Heart left ventricle (tissue), 16 donors: Measurements from ENCODE around the gene NRM. TPM values are rescaled to one million over a fixed set of nuclear protein-coding genes. Genes with fewer than 3 reads are reported as not detected.
A peak's percentile ranks its signal among the peaks of the same experiment; 100 is the strongest.

Source experiments
- ATAC-seq, 4 donors: fragments of 200-7000 bp; cut with Tn5 transposase; one replicate each; pipeline ENCODE4 v1.9.1; 2020 to 2022; ENCODE audit warnings: moderate library complexity in 4 of 4, mild to moderate bottlenecking in 3 of 4, moderate number of reproducible peaks in 1 of 4
- DNase-seq, 5 donors: peaks; one replicate each; pipeline ENCODE4 v3.0.0-alpha.2; 2020
- H3K27ac ChIP-seq, 12 donors: fragments of 200-600 bp; sonication (generic) in 4 of 12; one replicate each; pipeline versions ENCODE4 v1.5.0 to v1.8.0; 2016 to 2022; ENCODE audit warnings: mild to moderate bottlenecking in 2 of 12
- H3K27me3 ChIP-seq, 9 donors: fragments of 200-600 bp; sonication (generic) in 2 of 9; one replicate each; pipeline versions ENCODE4 v1.5.1 to v1.8.0; 2016 to 2022; ENCODE audit warnings: mild to moderate bottlenecking in 3 of 9
- H3K36me3 ChIP-seq, 9 donors: fragments of 200-600 bp; sonication (generic) in 2 of 9; one replicate each; pipeline versions ENCODE4 v1.5.0 to v1.8.0; 2018 to 2022; ENCODE audit warnings: mild to moderate bottlenecking in 2 of 9
- H3K4me1 ChIP-seq, 12 donors: fragments of 200-600 bp; sonication (generic) in 4 of 12; one replicate each; pipeline versions ENCODE4 v1.5.0 to v1.8.0; 2016 to 2022; ENCODE audit warnings: mild to moderate bottlenecking in 3 of 12
- H3K4me3 ChIP-seq, 12 donors: fragments of 200-600 bp; sonication (generic) in 4 of 12; one replicate each; pipeline versions ENCODE4 v1.5.0 to v1.8.0; 2017 to 2022; ENCODE audit warnings: mild to moderate bottlenecking in 9 of 12, moderate library complexity in 4 of 12
- H3K9me3 ChIP-seq, 12 donors: fragments of 200-600 bp; sonication (generic) in 4 of 12; one replicate each; pipeline versions ENCODE4 v1.5.0 to v1.8.0; 2016 to 2022; ENCODE audit warnings: mild to moderate bottlenecking in 1 of 12
- CTCF ChIP-seq, 12 donors: fragments of 200-600 bp; sonication (generic) in 4 of 12; IDR thresholded peaks; one replicate each; pipeline versions ENCODE4 v1.5.0 to v1.8.0; 2018 to 2022; ENCODE audit warnings: antibody characterized with exemption in 12 of 12, mild to moderate bottlenecking in 5 of 12
- POLR2A ChIP-seq, 2 donors: fragments of 450-650 bp; IDR thresholded peaks; one replicate each; pipeline ENCODE4 v1.6.1; 2017; ENCODE audit warnings: antibody characterized with exemption in 2 of 2, mild to moderate bottlenecking in 2 of 2, moderate library complexity in 2 of 2
- WGBS, 4 donors: extraction: QIAGEN DNeasy Blood & Tissue Kit in 2 of 4; methylation state at CpG; one replicate each; pipeline versions ENCODE4 v1.1.5 to v1.1.7; 2013 to 2018; 5-methylcytosine and 5-hydroxymethylcytosine counted together
- intact Hi-C, 10 donors: fragments of 100-400 bp; cut with DNase I; formaldehyde crosslinking; loops; one replicate each; pipeline versions ENCODE4 v1.11.1 to v1.14.2; 2022
- polyA plus RNA-seq, 2 donors: library from polyadenylated mRNA; stranded (reverse); fragments of 200-250 nt; gene quantifications; one replicate each; pipeline ENCODE4 v1.2.3, GENCODE V29; 2013
- total RNA-seq, 9 donors: library from RNA; depleted of rRNA in 2 of 9; stranded (reverse); fragments of >200 nt in 2 of 9; fragmentation: NEBNext Ultra II Directional in 3 of 9; extraction: Animal tissue kit (Norgen Biotek cat#: 25700) in 3 of 9; gene quantifications; one replicate each; pipeline versions ENCODE4 v1.1.0 to v1.2.4, GENCODE V29; 2016 to 2023
- donor health status: ischemic (EF 13 %, LVEDD 7.1; RV severe dilation, severe dysfunction).
- donor health status: healthy with polysubstance abuse.
- donor health status: DM: no; HTN: yes; CAD: no.
- donor health status: DM: no; HTN: no; CAD: no.
- donor health status: ischemic (EF 25% LVEDD 6.9; RV normal size, moderate dysfunction).
- donor health status: ischemic (EF 25% LVEDD 5.7; RV mildly dilated, moderate dysfunction).
- donor health status: healthy.
- donor health status: DM: yes; HTN: yes; CAD: no.
- donor health status: ischemic (EF 35%, LVEDD 5.7; RV mildly dilated, moderate dysfunction).
- donor health status: nonischemic (EF 11% LVEDD 7.7; RV severe dilation, severe dysfunction).
- donor health status: DM: yes; HTN: yes; CAD: no.
- donor health status: PGD.
- donor health status: ischemic (EF 29% LVEDD 5.4; RV normal size, mild dysfunction).
- donor health status: nonischemic (EF 23%, LVEDD 6.1; RV moderate dilation, normal function).

The NRM gene
- total and polyA plus RNA-seq, 11 donors: 2.2 to 9.6 (median 3.9) TPM

DNA sequence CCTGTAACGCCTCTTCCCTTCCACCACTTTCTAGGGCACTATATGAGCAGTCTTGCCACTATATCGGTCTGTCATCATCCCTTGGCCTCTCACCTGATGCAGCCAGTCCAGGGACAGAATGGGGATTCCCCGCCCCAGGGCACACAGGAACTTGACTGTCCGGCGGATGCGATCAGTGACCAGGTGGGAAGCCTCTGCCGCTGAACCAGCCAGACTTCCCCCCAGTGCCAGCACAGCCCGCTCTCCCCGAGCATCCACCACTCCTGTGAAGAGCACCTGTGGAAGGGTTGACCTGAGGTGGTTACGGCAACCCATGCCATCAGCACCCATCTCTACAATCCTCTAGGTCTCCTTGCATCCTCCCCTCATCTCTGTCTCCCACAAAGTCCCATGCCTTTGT lies 12.2 kb upstream of the NRM start:
- H3K4me1 ChIP-seq: peaks cover 0 to 14% (median 5%) of the 10 kb centered on the region in 12 donors
- H3K36me3 ChIP-seq: peaks cover 0 to 80% (median 29%) of the 10 kb centered on the region in 9 donors
- H3K27ac ChIP-seq: no peak overlapping the region
- no peak for TF ChIP-seq CTCF (IDR thresholded peaks at IDR 0.05)
- no peak for TF ChIP-seq POLR2A (IDR thresholded peaks at IDR 0.05)
- H3K9me3 ChIP-seq: no peaks in the 10 kb centered on the region
- 93 to 97% (median 96%) methylated on average over 10 of the region's 10 CpGs for WGBS, 4 donors
- intact Hi-C loops: no loop called here
- H3K27me3 ChIP-seq: no peaks in the 10 kb centered on the region
- DNase-seq: no peak
- ATAC-seq: peak in 2 of 4 donors; percentile 9 to 31
- no peak overlapping the region for H3K4me3 ChIP-seq

GRCh38 chr6:30700340-30700739 lies 9.6 kb upstream of the NRM start:
- peak in 1 of 5 donors; percentile 61 for DNase-seq
- peak overlapping the region in 2 of 12 donors; percentile 12 to 13 for H3K27ac ChIP-seq
- intact Hi-C loops: no loop called here
- no peaks in the 10 kb centered on the region for H3K27me3 ChIP-seq
- TF ChIP-seq POLR2A (IDR thresholded peaks at IDR 0.05) (no peak), CTCF (IDR thresholded peaks at IDR 0.05) (no peak)
- peaks cover 0 to 55% (median 17%) of the 10 kb centered on the region in 9 donors for H3K36me3 ChIP-seq
- WGBS, 4 donors: 43 to 52% (median 50%) methylated on average over 4 of the region's 4 CpGs
- no peaks in the 10 kb centered on the region for H3K9me3 ChIP-seq
- H3K4me3 ChIP-seq: no peak overlapping the region
- ATAC-seq: peak in 3 of 4 donors; percentile 67 to 87 (median 83)
- peaks cover 0 to 10% (median 4%) of the 10 kb centered on the region in 12 donors for H3K4me1 ChIP-seq

GRCh38 chr6:30696432-30696831 lies 5.6 kb upstream of the NRM start:
- WGBS, 4 donors: 88 to 98% (median 95%) methylated on average over 5 of the region's 5 CpGs
- no peak overlapping the region for H3K27ac ChIP-seq
- H3K36me3 ChIP-seq: peaks cover 0 to 24% (median 4%) of the 10 kb centered on the region in 9 donors
- H3K4me3 ChIP-seq: no peak overlapping the region
- H3K27me3 ChIP-seq: no peaks in the 10 kb centered on the region
- intact Hi-C loops: no loop called here
- ATAC-seq (no peak), DNase-seq (no peak)
- H3K4me1 ChIP-seq: peaks cover 0 to 12% (median 5%) of the 10 kb centered on the region in 12 donors
- no peaks in the 10 kb centered on the region for H3K9me3 ChIP-seq
- TF ChIP-seq CTCF (IDR thresholded peaks at IDR 0.05): no peak

- peak overlapping the region in 11 of 12 donors; percentile 45 to 76 (median 65) for H3K4me3 ChIP-seq
- H3K27ac ChIP-seq: peak overlapping the region in 11 of 12 donors; percentile 63 to 100 (median 97)
- TF ChIP-seq POLR2A (IDR thresholded peaks at IDR 0.05) (no peak), CTCF (IDR thresholded peaks at IDR 0.05) (no peak)
- no peaks in the 10 kb centered on the region for H3K27me3 ChIP-seq
- no peak for ATAC-seq
- H3K4me1 ChIP-seq: peaks cover 4 to 40% (median 33%) of the 10 kb centered on the region in 12 donors
- H3K9me3 ChIP-seq: no peaks in the 10 kb centered on the region
- no peaks in the 10 kb centered on the region for H3K36me3 ChIP-seq
- DNase-seq: no peak
- 14 to 23% (median 18%) methylated on average over 8 of the region's 8 CpGs for WGBS, 4 donors
- intact Hi-C loops: loop anchor here in 4 of 10 donors (1.0 to 2.0 kb wide), 3 partner anchors 23 to 27 kb away; partner anchors contain the start of gene MDC1 (in 2 of the 4)
Measured at GRCh38 chr6:30691208-30691847, 544 bp upstream of the NRM start.
